Activated T-cell treated with anti-CD3 and anti-CD28 coated beads, Interleukin-2, amount 50 U/mL, for 48 hours (primary cell): Measurements from ENCODE around the gene PKNOX2.

Source experiments
- DNase-seq, 2 experiments: peaks; one replicate each; pipeline ENCODE4 v3.0.0-alpha.2; 2020

Gene PKNOX2

DNA sequence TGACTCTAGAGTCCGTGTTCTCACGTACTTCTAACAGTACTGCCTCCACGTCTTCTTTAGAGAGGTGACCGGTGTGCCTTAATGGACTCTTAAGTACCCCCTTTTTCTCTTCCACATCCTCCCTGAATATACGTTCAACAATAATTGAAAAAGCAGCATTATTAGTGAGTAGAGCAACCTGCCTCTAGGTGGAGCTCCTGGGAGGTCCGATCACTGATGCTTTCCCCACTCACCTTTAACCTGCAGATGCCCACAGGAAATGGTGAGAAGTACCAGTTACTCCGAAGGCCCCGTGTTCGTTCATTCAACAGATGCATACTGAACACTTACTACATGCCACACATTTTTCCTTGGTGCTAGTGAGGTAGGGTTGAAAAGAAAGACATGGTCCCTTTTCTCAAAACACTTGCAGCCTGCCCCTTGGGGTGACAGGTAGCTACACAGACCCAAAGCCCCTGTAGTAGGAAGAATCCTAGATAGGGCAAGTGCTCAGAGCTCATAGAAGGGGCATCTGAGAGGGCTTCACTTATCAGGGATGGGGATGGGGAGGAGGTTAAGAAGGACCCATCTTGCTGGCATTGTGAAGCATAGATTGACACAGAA is 258.8 kb downstream of the PKNOX2 start:
- DNase-seq, result peak in 1 of 2 experiments; percentile 21

DNA sequence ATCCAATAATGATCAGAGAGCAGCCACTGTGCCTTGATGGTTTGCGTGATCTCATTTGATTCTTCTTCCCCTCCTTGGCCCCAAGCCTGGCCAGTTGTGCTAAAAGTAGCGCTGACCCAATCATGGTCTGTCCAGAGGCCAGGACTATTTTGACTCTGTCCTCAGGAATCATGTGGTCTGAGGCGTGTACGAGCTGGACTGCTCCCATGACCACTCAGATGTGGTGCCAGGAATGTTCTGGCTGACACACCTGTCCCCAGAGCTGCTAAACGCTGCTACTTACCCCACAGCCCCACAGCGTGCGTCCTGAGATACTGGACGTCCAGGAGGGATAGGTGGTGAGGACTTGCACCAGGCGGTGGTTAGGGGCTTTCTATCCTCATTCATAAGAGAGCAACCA is 261.1 kb downstream of the PKNOX2 start:
- no peak for DNase-seq

DNA sequence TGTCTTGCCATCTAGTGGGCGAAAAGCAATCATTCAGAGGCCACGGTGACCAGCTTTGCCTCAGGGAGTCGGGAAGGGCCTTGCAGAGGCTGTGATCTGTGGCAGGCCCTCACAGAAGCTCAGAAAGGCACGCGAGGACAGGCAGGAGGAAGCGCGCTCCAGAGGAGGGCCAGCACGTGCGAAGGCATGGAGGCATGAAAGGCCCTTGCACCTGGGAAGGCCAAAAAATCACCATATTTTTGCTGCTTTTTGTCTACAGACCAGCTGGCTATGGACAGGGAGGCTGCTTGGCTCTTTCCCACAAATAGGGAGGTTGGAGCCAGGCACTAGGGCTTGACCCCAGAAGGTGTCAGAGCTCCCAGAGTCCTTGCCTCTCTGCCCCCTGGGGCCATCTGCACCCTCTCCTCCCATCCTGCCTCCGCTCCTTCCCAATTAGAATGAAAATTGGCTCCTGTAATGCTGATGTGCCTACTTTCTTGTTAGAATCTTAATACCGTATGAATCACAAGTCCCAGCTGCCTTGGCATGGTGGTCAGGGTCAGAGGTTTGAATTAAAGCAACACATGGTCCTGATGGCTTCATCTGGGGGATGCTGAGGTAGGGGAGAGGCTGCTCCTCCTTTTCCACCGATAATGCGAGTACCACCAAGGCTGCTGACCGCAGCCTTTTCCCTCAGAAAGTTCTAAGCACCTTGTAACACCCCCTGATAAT is 262.4 kb downstream of the PKNOX2 start:
- no peak for DNase-seq

DNA sequence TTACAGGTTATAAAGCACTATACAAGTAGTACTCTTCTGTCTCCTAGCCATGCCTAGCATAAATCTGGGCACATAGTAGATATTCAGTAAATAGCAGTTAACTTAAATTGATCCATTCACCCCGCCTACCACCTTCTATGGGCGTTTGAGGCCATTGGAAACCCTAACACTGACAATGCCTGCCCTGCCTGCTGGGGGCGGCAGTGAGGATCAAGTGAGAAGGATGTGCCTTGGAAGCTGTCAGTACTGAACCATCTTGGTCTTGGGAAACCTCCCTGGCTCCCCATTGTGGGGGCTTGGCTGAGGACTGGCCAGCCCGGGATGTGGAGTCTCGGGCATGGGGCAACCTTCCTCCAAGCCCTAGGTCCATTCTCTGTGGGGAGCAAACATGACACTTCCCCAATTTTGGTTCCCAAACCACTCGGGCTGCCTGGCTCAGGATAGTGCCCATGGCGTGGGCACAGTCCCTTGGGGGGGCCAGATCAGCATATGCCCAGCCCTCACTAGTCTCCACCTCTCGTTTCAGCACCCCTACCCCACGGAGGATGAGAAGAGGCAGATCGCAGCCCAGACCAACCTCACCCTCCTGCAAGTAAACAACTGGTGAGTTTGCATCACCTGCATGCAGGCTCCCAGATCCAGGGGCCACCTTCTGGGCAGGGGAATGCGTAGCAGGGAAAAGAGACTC is 264.1 kb downstream of the PKNOX2 start:
- no peak for DNase-seq

DNA sequence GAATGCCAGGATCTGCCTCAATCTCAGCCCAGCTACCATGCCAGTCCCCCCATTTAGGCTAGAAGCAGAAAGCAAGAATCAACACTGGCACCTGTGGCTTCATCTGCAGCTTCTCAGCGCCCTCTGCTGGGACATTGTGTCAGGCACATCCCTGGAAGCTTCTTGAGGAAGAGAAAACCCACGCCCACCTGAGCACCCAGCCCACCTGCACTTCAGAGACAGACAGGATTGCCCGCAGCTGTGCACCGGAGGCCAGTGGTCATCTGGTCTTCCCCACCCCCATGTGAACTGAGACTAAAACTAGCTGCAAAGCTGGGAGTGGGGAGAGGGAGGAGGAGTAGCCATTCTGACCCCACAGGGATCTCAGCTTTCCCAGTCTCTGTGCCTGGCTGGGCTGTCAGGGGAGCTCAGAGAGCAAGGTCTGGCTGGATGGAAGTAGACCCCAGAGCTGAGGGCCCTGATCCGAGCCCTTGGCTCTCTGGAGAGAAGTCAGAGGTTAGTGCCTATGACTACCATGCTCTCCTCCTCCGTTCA is 264.7 kb downstream of the PKNOX2 start:
- peak; percentile 69 to 71 for DNase-seq

DNA sequence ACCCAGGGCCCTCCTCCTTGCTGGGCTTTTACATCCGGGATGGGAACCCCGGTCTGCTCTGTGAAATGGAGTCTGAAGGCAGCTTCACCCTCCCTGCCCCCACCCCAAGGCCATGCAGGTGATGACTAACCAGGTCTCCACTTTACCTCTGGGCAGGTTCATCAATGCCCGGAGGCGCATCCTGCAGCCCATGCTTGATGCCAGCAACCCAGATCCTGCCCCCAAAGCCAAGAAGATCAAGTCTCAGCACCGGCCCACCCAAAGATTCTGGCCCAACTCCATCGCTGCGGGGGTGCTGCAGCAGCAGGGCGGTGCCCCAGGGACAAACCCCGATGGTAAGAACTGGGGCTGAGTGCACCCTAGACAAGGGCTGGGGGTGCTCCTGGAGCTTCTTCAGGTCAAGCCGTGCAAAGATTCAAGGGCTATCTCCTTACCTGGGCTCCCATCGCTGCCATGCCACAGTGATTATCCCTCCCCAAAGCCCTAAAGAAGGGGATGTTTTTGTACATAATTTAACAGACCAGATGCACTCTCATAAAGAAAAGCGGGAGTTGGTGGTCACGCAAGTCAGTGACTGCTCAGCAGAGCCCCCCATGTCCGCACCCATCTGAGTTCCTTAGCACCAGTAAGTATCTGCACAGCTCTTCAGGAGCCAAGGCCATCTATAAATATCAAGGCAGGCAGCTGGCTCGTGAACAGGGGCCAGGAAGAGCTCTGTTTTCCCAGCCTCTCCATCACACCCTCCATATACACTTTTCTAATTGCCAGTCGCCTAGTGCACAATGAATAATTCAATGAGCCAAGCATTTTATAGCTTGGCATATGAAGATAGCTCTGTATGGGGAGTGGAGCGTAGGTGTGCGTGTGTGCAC is 265.5 kb downstream of the PKNOX2 start:
- no peak for DNase-seq

DNA sequence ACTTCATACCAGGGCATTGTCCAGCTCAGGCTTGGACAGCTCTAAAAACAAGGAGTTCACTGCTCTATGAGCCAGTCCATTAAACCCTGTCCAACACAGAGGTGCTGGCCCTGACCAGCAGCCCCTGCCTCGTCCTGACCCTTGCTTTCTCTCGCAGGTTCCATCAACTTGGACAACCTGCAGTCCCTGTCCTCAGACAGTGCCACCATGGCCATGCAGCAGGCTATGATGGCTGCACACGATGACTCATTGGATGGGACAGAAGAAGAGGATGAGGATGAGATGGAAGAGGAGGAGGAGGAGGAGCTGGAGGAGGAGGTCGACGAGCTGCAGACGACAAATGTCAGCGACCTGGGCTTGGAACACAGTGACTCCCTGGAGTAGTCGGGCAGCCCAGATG is 266.5 kb downstream of the PKNOX2 start:
- no peak for DNase-seq

DNA sequence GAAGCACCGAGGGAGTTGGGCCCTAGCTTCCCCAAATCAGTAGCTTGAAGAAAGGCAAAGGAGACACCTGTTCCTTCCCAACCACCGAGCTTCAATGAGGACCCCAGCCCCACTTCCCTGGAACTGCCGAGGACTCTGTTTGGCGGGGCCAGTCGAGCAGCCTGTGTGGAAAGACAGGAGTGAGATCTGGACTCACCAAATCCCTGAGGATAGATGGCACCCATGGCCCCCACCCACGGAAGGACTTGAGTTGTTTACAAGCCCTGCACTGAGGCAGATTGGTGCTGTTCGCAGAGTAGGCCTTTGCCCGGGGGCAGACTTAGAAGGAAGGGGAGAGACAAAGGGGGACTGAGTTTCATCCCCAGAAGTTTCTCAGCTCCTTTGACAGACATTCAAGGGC is 266.9 kb downstream of the PKNOX2 start:
- no peak for DNase-seq

DNA sequence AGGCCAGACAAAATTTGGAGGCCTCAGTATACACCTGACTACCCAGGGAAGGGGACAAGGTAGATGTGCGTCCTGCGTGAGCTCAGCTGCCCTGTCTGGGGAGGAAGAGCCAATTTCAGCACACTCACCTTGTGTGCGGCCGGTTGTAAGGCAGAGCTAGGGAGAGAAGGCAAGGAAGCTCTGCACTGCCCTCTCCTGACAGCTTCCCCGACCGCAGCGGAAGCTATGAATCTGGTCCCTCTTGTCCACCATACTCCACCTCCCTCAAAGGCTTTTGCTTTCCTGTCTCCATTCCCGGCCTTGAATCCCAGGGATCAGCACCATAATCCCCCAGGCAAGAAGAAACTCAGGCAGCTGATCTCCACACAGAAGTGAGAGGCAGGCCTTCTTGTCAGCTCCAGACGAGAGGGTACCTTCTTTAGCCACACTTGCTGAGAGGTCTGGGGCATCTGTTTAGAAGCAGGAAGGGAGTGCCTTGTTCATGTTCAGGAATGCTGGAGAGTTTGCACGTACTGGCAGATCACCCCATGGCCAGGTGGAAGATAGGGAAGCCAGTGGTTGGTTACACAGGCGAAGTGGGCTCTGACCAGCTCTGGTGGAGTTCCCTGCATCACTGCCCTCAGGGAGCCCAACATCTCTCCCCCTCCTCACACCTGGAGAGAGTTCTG is 269.0 kb downstream of the PKNOX2 start:
- peak; percentile 39 to 41 for DNase-seq

DNA sequence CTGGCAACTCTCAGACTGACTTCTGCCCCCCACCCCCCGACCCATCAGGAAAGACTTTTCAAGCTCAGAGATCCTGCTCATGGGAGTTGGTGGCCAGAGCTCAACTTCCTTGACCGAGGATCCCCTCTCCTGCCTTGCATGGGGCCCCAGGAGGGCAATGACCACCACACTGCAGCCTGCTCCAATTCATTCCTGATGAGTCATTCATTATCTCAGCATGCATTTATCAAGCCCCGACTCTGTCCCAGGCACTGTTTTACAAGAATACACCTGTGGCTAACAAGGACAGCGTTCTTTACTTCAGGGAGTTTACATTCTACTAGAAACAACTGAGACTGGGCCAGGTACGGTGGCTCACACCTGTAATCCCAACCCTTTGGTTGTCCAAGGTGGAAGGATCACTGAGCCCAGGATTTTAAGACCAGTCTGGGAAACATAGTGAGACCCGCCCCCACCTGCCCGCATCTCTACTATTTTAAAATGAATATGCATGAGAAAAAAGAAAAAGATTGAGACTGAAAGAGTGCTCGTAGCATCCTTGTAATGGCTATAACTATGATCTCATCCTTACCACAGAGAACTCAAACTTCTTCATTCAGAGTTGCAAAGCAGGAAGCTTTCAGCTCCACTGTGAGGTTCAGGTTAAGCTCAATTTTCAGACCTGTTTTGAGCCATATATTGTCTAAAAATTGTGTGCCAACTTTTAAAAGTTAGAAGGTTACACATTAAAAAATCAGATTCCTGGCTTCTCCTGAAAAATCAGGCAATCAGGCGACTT is 271.1 kb downstream of the PKNOX2 start:
- no peak for DNase-seq

DNA sequence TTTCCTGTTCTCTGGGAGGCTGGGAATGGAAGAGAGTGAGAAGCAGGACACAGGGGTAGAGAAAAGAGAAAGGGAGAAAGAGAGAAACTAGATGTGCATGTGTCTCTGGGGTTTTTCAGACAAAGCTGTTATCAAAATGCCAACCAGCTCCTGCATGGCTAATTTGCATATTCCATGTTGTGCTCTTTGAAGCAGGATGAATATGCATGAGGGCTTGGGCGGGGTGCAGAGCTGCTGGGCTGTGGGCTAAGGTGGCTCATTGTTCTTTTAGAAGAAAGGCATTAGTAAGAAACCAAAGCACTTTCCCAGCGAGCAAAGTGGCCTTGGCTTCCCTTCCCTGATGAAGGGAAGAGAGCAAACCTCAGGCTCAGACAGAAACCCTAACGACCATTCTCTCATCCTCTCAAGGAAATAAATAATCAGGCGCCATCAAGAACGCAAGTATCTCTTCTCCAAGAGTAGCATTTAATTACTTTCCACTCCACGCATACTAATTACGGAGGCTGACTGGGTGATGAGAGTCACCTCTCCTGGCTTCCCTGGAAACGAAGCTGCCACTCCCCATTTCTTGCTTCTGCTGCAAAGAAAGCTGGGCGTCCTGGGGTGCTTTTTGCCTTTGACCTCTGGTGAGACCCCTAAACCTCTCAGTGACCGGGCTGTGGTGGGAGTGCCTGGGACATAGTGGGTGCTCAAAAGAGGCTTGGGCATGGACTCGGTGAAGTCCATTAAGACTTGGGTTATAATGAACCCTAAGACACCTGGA is 277.3 kb downstream of the PKNOX2 start:
- no peak for DNase-seq

DNA sequence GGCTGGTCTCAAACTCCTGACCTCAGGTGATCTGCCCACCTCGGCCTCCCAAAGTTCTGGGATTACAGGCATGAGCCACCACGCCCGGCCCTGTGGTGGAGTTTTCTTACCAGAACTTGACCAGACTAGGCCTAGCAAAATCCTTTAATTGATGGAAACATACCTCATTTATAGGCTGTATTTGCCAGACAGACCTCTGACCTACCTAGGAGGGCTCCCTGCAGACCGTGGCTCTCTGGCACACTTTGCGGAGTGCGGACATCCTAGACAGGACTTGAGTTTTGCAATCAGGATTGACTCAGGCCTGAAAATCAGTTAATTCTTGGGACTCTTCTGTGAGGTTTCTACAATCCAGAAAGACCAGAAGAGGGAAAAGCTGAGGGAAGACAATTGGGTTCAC is 278.4 kb downstream of the PKNOX2 start:
- DNase-seq, result no peak

DNA sequence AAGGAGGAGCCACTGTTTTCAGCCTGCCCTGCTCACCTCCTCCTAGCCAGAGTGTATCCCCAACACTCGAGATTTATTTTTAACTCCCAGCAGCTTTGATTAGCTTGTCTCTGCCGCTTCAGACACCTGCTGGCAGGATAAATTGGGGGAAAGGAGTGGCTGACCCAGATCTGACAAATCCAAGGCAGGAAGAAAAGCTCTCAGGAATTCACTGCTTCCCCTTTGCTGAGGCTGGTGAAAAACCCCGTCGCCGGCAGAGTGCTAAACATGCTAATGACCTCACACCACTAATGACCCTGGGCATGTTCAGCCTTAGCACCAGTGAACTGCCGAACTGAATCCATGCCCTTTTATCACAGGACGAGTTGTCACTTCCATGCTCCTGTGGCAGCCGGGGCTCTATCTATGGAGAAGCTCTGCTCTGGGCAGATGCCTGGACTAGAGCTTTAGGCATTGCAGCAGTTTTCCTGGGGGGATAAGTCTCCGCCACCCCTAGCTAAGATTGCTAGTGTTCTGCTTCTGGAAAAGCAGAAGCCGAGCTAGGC is 279.3 kb downstream of the PKNOX2 start:
- no peak for DNase-seq

DNA sequence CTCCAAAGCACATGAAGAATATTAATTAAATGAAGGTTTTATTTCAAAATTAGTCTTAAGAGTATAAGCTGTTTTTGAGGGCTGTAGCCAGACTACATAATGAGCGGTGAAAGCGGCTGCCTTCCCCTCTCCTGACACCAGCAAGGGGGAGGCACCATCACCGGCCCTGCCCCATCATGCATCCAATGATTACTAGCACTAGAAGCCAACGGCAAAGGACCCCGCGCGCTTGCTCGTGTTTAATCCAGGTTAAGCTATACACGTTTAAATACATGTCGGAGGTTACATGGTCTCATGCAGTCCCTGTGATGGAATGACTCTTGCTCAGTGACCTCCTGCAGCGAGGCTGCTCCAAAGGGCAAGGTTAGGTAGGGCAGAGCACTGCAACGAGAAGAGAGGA is 281.2 kb downstream of the PKNOX2 start:
- no peak for DNase-seq

DNA sequence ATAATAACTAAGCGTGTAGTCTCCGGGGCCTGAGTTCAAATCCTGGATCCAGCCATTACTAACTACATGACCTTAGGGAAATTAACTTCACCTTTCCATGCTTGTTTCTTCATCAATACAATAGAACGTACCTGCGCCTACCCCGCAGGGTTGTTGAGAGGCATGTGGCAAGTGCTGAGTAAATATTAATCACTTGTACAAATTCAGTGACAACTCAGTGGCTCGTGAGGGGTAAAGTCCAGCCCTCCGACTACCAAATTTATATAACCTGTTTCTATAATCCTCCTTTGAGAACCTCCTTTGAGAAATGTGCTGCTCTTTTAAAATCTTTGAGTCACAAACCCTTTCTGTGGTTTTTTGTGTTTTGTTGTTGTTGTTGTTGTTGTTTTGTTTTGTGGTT is 281.7 kb downstream of the PKNOX2 start:
- DNase-seq, result no peak

DNA sequence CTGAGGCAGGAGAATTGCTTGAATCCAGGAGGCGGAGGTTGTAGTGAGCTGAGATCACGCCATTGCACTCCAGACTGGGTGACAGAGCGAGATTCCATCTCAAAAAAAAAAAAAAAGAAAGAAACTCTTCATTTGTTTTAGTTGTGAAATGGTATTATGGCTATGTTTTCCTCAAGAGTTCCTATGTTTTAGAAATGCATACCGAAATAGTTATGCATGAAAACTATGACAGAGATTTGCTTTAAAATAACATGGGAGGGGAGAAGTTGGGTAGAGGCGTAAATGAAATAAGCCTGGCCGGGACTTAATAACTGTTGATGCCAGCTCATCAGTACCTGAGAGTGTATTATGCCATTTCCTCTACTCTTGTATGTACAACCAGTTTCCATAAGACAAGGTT is 283.2 kb downstream of the PKNOX2 start:
- DNase-seq, result no peak

DNA sequence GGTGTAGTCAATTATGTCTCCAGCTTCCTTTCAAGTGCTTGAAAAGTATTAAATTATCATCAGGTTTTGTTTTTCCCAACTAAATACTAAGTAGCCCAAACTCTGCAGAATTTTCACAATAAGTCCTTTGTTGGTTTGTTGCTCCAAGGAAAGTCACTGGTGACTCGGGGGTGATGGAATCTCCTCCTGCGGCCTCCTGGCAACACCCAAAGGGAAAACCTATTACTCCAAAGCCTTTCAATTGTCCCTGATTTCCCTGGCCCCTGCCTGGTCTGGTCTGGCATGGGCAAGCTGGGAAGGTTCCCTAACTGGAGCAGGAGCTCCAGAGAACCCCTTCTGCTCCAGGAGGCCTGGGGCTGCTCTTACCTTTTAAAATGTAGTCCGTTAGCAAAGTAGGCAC is 283.6 kb downstream of the PKNOX2 start:
- no peak for DNase-seq

DNA sequence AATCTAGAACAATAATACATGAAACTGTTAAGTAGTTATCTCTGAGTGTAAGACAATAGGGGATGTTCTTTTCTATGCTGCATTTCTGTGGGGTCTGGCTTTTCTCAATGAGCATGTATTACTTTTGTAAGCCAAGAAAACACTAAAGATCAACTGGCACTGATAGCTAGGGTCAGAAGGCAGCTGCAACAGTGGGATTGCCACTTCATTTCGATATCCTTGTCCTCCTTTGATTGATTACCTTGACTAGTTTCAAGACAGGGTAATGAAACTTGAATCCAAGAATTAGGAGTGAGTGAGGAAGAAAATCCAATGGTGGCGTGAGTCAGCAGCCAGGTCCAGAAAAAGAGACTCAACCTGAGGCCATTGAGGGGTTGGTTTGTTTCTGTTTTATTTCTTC is 285.0 kb downstream of the PKNOX2 start:
- no peak for DNase-seq

DNA sequence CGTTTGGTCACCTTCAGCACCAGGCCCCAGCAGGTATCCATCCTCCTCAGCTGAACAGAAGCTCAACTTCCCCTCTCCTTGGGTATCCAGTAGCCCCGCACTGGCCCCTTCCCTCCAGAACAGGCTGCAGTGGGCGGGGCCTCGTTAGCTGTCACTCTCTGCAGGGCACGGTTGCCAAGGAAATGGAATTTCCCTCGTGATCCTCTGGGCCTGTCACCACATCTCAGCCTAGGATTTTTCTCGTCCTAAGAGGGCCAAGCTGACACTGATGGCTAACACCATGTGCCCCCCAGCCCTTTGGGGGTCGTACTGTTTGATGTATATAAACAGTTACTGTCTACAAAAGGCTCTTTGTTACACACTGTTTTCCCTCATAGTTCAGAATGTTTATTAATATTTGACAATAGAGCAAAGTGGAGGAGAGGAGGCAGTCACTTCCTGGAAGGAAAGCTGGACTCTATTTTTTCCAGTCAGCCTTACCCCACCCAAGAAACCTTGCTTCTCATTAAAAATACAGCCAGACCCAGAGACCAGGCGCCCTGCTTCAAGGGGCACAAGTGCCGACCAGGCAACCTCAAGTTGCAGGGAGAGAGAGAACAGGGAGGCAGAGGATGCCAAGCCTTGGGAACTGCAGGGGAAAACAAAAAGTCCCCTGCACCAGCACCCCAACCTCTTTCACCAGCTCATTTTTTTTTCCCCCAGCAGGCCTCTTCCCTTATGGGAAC is 287.0 kb downstream of the PKNOX2 start:
- peak in 1 of 2 experiments; percentile 32 for DNase-seq

DNA sequence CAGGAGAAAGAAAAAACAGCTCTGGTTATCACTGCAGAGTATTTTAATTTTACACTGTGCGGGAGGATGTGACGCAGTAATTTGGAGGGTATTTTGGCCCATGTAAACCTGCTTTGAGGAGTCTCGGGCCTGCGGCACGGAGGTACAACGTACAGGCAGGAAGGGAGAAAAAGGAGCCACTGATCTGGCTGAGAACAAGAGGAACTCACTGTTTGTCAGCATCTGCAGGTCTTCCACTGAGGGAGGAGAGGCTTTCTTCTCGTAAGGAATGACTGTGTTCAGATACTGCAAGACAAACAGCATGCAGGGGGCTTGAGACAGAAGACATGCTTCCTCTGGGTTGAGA is 287.5 kb downstream of the PKNOX2 start:
- DNase-seq, result no peak
